ENCODE measurements around the gene SGTB.

The SGTB gene

GRCh38 chr5:65727491-65728156 lies 5.7 kb upstream of the SGTB start:
- no peaks in the 10 kb centered on the region for H3K9me3 ChIP-seq (ENCODE audit: low read depth, low read length)
- no peaks in the 10 kb centered on the region; the same call in none of the 2 replicates for H3K36me3 ChIP-seq (ENCODE audit: insufficient read depth, low read length)
- TF ChIP-seq POLR2AphosphoS5 (IDR thresholded peaks at IDR 0.05; ENCODE audit: borderline replicate concordance, low read depth, low read length): no peak
- TF ChIP-seq FOXP2 (optimal IDR thresholded peaks at IDR 0.05; ENCODE audit: control extremely low read depth, extremely low read length, insufficient read depth): no peak
- TF ChIP-seq EZH2 (IDR thresholded peaks at IDR 0.05): no peak
- no peak overlapping the region for H3K27ac ChIP-seq
- H3K4me3 ChIP-seq: no peak overlapping the region
- DNase-seq (ENCODE audit: low read depth, low spot score): no peak
- H3K9ac ChIP-seq (ENCODE audit: insufficient read length): no peak overlapping the region

- peak overlapping the region; percentile 68; the same call in 1 of the 2 replicates for H3K27ac ChIP-seq
- H3K9ac ChIP-seq (ENCODE audit: insufficient read length): peak overlapping the region; percentile 79
- TF ChIP-seq POLR2AphosphoS5 (IDR thresholded peaks at IDR 0.05; ENCODE audit: borderline replicate concordance, low read depth, low read length) (peak; percentile 22; the same call in 1 of the 2 replicates), EZH2 (IDR thresholded peaks at IDR 0.05) (no peak), FOXP2 (optimal IDR thresholded peaks at IDR 0.05; ENCODE audit: control extremely low read depth, extremely low read length, insufficient read depth) (no peak)
- H3K9me3 ChIP-seq (ENCODE audit: low read depth, low read length): no peaks in the 10 kb centered on the region
- H3K36me3 ChIP-seq (ENCODE audit: insufficient read depth, low read length): no peaks in the 10 kb centered on the region; the same call in none of the 2 replicates
- no peak for DNase-seq (ENCODE audit: low read depth, low spot score)
- peak overlapping the region; percentile 93 for H3K4me3 ChIP-seq
These were observed 880 bp upstream of the SGTB start for GRCh38 chr5:65722575-65723403.

- H3K36me3 ChIP-seq (ENCODE audit: insufficient read depth, low read length): no peaks in the 10 kb centered on the region; the same call in none of the 2 replicates
- peak overlapping the region; percentile 93 for H3K4me3 ChIP-seq
- no peak for DNase-seq (ENCODE audit: low read depth, low spot score)
- no peak overlapping the region for H3K27ac ChIP-seq
- peak overlapping the region; percentile 79 for H3K9ac ChIP-seq (ENCODE audit: insufficient read length)
- no peaks in the 10 kb centered on the region for H3K9me3 ChIP-seq (ENCODE audit: low read depth, low read length)
- TF ChIP-seq POLR2AphosphoS5 (IDR thresholded peaks at IDR 0.05; ENCODE audit: borderline replicate concordance, low read depth, low read length) (no peak), FOXP2 (optimal IDR thresholded peaks at IDR 0.05; ENCODE audit: control extremely low read depth, extremely low read length, insufficient read depth) (no peak), EZH2 (IDR thresholded peaks at IDR 0.05) (no peak)
These were observed 724 bp downstream of the SGTB start for GRCh38 chr5:65721050-65721719.

- no peak overlapping the region for H3K4me3 ChIP-seq
- H3K9me3 ChIP-seq (ENCODE audit: low read depth, low read length): no peaks in the 10 kb centered on the region
- peaks cover 3% of the 10 kb centered on the region for H3K36me3 ChIP-seq (ENCODE audit: insufficient read depth, low read length)
- DNase-seq (ENCODE audit: low read depth, low spot score): no peak
- TF ChIP-seq EZH2 (IDR thresholded peaks at IDR 0.05) (no peak), POLR2AphosphoS5 (IDR thresholded peaks at IDR 0.05; ENCODE audit: borderline replicate concordance, low read depth, low read length) (no peak), FOXP2 (optimal IDR thresholded peaks at IDR 0.05; ENCODE audit: control extremely low read depth, extremely low read length, insufficient read depth) (no peak)
- no peak overlapping the region for H3K27ac ChIP-seq
- no peak overlapping the region for H3K9ac ChIP-seq (ENCODE audit: insufficient read length)
These were observed 3.2 kb downstream of the SGTB start for GRCh38 chr5:65718576-65719310.

GRCh38 chr5:65708145-65708544 lies 13.8 kb downstream of the SGTB start:
- Histone ChIP-seq H3K27ac (no peak overlapping the region), H3K36me3 (ENCODE audit: insufficient read depth, low read length) (peaks cover 16% of the 10 kb centered on the region), H3K9ac (ENCODE audit: insufficient read length) (no peak overlapping the region), H3K4me3 (no peak overlapping the region), H3K9me3 (ENCODE audit: low read depth, low read length) (no peaks in the 10 kb centered on the region)
- DNase-seq (ENCODE audit: low read depth, low spot score): no peak
- TF ChIP-seq EZH2 (IDR thresholded peaks at IDR 0.05) (no peak), FOXP2 (optimal IDR thresholded peaks at IDR 0.05; ENCODE audit: control extremely low read depth, extremely low read length, insufficient read depth) (no peak), POLR2AphosphoS5 (IDR thresholded peaks at IDR 0.05; ENCODE audit: borderline replicate concordance, low read depth, low read length) (no peak)

- no peak overlapping the region for H3K9ac ChIP-seq (ENCODE audit: insufficient read length)
These were observed 14.2 kb downstream of the SGTB start for GRCh38 chr5:65707663-65708062.

GRCh38 chr5:65704621-65705239 lies 17.2 kb downstream of the SGTB start:
- H3K36me3 ChIP-seq (ENCODE audit: insufficient read depth, low read length): peaks cover 7% of the 10 kb centered on the region; the same call in 1 of the 2 replicates
- H3K4me3 ChIP-seq: no peak overlapping the region
- no peak overlapping the region for H3K27ac ChIP-seq
- no peak for DNase-seq (ENCODE audit: low read depth, low spot score)
- no peak overlapping the region for H3K9ac ChIP-seq (ENCODE audit: insufficient read length)
- H3K9me3 ChIP-seq (ENCODE audit: low read depth, low read length): no peaks in the 10 kb centered on the region
- TF ChIP-seq POLR2AphosphoS5 (IDR thresholded peaks at IDR 0.05; ENCODE audit: borderline replicate concordance, low read depth, low read length) (no peak), EZH2 (IDR thresholded peaks at IDR 0.05) (no peak), FOXP2 (optimal IDR thresholded peaks at IDR 0.05; ENCODE audit: control extremely low read depth, extremely low read length, insufficient read depth) (no peak)

More at GRCh38 chr5:65707663-65708062, 14.2 kb downstream of the SGTB start:
- Histone ChIP-seq H3K4me3 (no peak overlapping the region), H3K9me3 (ENCODE audit: low read depth, low read length) (no peaks in the 10 kb centered on the region), H3K27ac (no peak overlapping the region), H3K36me3 (ENCODE audit: insufficient read depth, low read length) (peaks cover 19% of the 10 kb centered on the region)
- DNase-seq (ENCODE audit: low read depth, low spot score): no peak
- TF ChIP-seq FOXP2 (optimal IDR thresholded peaks at IDR 0.05; ENCODE audit: control extremely low read depth, extremely low read length, insufficient read depth): no peak
- TF ChIP-seq POLR2AphosphoS5 (IDR thresholded peaks at IDR 0.05; ENCODE audit: borderline replicate concordance, low read depth, low read length): no peak
- TF ChIP-seq EZH2 (IDR thresholded peaks at IDR 0.05): no peak
